ENCODE measurements around the gene PIK3CD. TPM values are rescaled to one million over a fixed set of nuclear protein-coding genes. Genes with fewer than 3 reads are reported as not detected.
"Not testable (repeated sequence)": the region's sequence is repeated elsewhere in the genome, so short reads cannot be mapped to it uniquely, and the experiment has no call there.

The PIK3CD gene
- polyA plus RNA-seq, 3 donors, result 7.5 to 9.8 (median 7.7) TPM

GRCh38 chr1:9651220-9651564, 339 bp upstream of the PIK3CD start:
- DNase-seq (ENCODE audit: extremely low read depth in 1 of 11, low read depth in 9 of 11, low spot score in 4 of 11), result no peak

- DNase-seq (ENCODE audit: extremely low read depth in 1 of 11, low read depth in 9 of 11, low spot score in 4 of 11), result peak in 1 of 11 donors; percentile 9
Measured at GRCh38 chr1:9652379-9653209, 1.1 kb downstream of the PIK3CD start.

GRCh38 chr1:9653210-9653490, 1.6 kb downstream of the PIK3CD start:
- no peak for DNase-seq (ENCODE audit: extremely low read depth in 1 of 11, low read depth in 9 of 11, low spot score in 4 of 11)

- DNase-seq (ENCODE audit: extremely low read depth in 1 of 11, low read depth in 9 of 11, low spot score in 4 of 11), result no peak
Measured at GRCh38 chr1:9653491-9654050, 2.0 kb downstream of the PIK3CD start.

GRCh38 chr1:9654051-9654833, 2.7 kb downstream of the PIK3CD start:
- no peak for DNase-seq (ENCODE audit: extremely low read depth in 1 of 11, low read depth in 9 of 11, low spot score in 4 of 11)

GRCh38 chr1:9654834-9655723, 3.5 kb downstream of the PIK3CD start:
- no peak for DNase-seq (ENCODE audit: extremely low read depth in 1 of 11, low read depth in 9 of 11, low spot score in 4 of 11)

- DNase-seq (ENCODE audit: extremely low read depth in 1 of 11, low read depth in 9 of 11, low spot score in 4 of 11), result no peak
Measured at GRCh38 chr1:9655836-9656235, 4.3 kb downstream of the PIK3CD start.

GRCh38 chr1:9657521-9658032, 6.0 kb downstream of the PIK3CD start:
- no peak for DNase-seq (ENCODE audit: extremely low read depth in 1 of 11, low read depth in 9 of 11, low spot score in 4 of 11)

- no peak for DNase-seq (ENCODE audit: extremely low read depth in 1 of 11, low read depth in 9 of 11, low spot score in 4 of 11)
Measured at GRCh38 chr1:9658199-9658598, 6.7 kb downstream of the PIK3CD start.

GRCh38 chr1:9659328-9659727, 7.8 kb downstream of the PIK3CD start:
- DNase-seq (ENCODE audit: extremely low read depth in 1 of 11, low read depth in 9 of 11, low spot score in 4 of 11), result no peak

GRCh38 chr1:9663257-9663656, 11.7 kb downstream of the PIK3CD start:
- DNase-seq (ENCODE audit: extremely low read depth in 1 of 11, low read depth in 9 of 11, low spot score in 4 of 11), result no peak

- no peak for DNase-seq (ENCODE audit: extremely low read depth in 1 of 11, low read depth in 9 of 11, low spot score in 4 of 11)
Measured at GRCh38 chr1:9665193-9665592, 13.7 kb downstream of the PIK3CD start.

GRCh38 chr1:9668080-9668479, 16.5 kb downstream of the PIK3CD start:
- DNase-seq (ENCODE audit: extremely low read depth in 1 of 11, low read depth in 9 of 11, low spot score in 4 of 11), result no peak

- no peak for DNase-seq (ENCODE audit: extremely low read depth in 1 of 11, low read depth in 9 of 11, low spot score in 4 of 11)
Measured at GRCh38 chr1:9670085-9670484, 18.6 kb downstream of the PIK3CD start.

- DNase-seq (ENCODE audit: extremely low read depth in 1 of 11, low read depth in 9 of 11, low spot score in 4 of 11), result no peak
Measured at GRCh38 chr1:9671377-9672140, 20.0 kb downstream of the PIK3CD start.

- DNase-seq (ENCODE audit: extremely low read depth in 1 of 11, low read depth in 9 of 11, low spot score in 4 of 11), result no peak
Measured at GRCh38 chr1:9672444-9672843, 20.9 kb downstream of the PIK3CD start.

- no peak for DNase-seq (ENCODE audit: extremely low read depth in 1 of 11, low read depth in 9 of 11, low spot score in 4 of 11)
Measured at GRCh38 chr1:9675393-9675792, 23.9 kb downstream of the PIK3CD start.

GRCh38 chr1:9676128-9676527, 24.6 kb downstream of the PIK3CD start:
- DNase-seq (ENCODE audit: extremely low read depth in 1 of 11, low read depth in 9 of 11, low spot score in 4 of 11), result not testable (repeated sequence)
